Hindlimb muscle (tissue), 1 donor: ENCODE measurements around the gene FAM20C. TPM values are rescaled to one million over a fixed set of nuclear protein-coding genes. Genes with fewer than 3 reads are reported as not detected.
"Not testable (repeated sequence)": the region's sequence is repeated elsewhere in the genome, so short reads cannot be mapped to it uniquely, and the experiment has no call there.

Experiments
- DNase-seq: peaks from one replicate; pipeline ENCODE4 v3.0.0-alpha.2; 2013
- polyA plus RNA-seq: library from polyadenylated mRNA; unstranded; fragments of 120-200 nt; gene quantifications from one replicate; pipeline ENCODE4 v1.2.1, GENCODE V29; 2013; ENCODE audit not compliant: insufficient read length

Gene FAM20C
- polyA plus RNA-seq, 1 donor = 41.7 TPM

GRCh38 chr7:174716-175115 lies 17.7 kb upstream of the FAM20C start:
- no peak for DNase-seq

GRCh38 chr7:175955-176354 lies 16.4 kb upstream of the FAM20C start:
- no peak for DNase-seq

- DNase-seq = no peak
Measured at GRCh38 chr7:176381-176780, 16.0 kb upstream of the FAM20C start.

GRCh38 chr7:176786-177459 lies 15.4 kb upstream of the FAM20C start:
- no peak for DNase-seq

- DNase-seq = no peak
Measured at GRCh38 chr7:178444-178843, 13.9 kb upstream of the FAM20C start.

GRCh38 chr7:179209-179681 lies 13.1 kb upstream of the FAM20C start:
- no peak for DNase-seq

- no peak for DNase-seq
Measured at GRCh38 chr7:179948-180694, 12.2 kb upstream of the FAM20C start.

- DNase-seq = no peak
Measured at GRCh38 chr7:181738-182137, 10.6 kb upstream of the FAM20C start.

- DNase-seq = not testable (repeated sequence)
Measured at GRCh38 chr7:182502-182901, 9.9 kb upstream of the FAM20C start.

GRCh38 chr7:183496-184292 lies 8.7 kb upstream of the FAM20C start:
- DNase-seq = no peak

- DNase-seq = peak; percentile 65
Measured at GRCh38 chr7:184294-185264, 7.8 kb upstream of the FAM20C start.

GRCh38 chr7:186516-187113 lies 5.8 kb upstream of the FAM20C start:
- no peak for DNase-seq

- no peak for DNase-seq
Measured at GRCh38 chr7:187227-187927, 5.0 kb upstream of the FAM20C start.

- DNase-seq = no peak
Measured at GRCh38 chr7:188174-188573, 4.2 kb upstream of the FAM20C start.

- DNase-seq = no peak
Measured at GRCh38 chr7:188727-189500, 3.5 kb upstream of the FAM20C start.

GRCh38 chr7:189719-190118 lies 2.7 kb upstream of the FAM20C start:
- DNase-seq = no peak

- no peak for DNase-seq
Measured at GRCh38 chr7:190196-190595, 2.2 kb upstream of the FAM20C start.

GRCh38 chr7:191105-191980 lies 1.0 kb upstream of the FAM20C start:
- peak; percentile 61 for DNase-seq
